OCI-M2 (cell line): ENCODE measurements around the gene MRPL20.

Experiments
- DNase-seq: peaks from one replicate; lab custom pipeline; 2025; ENCODE audit not compliant: unreplicated experiment; lab: John Stamatoyannopoulos, UW

MRPL20 gene

GRCh38 chr1:1365875-1366698 lies 41.0 kb downstream of the MRPL20 start:
- DNase-seq = no peak

- DNase-seq = no peak
Observed at GRCh38 chr1:1364266-1364665, 42.8 kb downstream of the MRPL20 start.

- no peak for DNase-seq
Observed at GRCh38 chr1:1361982-1362423, 45.1 kb downstream of the MRPL20 start.

GRCh38 chr1:1361233-1361981 lies 45.7 kb downstream of the MRPL20 start:
- no peak for DNase-seq

GRCh38 chr1:1360506-1361169 lies 46.5 kb downstream of the MRPL20 start:
- DNase-seq = no peak

GRCh38 chr1:1359664-1360468 lies 47.2 kb downstream of the MRPL20 start:
- DNase-seq = no peak

GRCh38 chr1:1359308-1359663 lies 47.8 kb downstream of the MRPL20 start:
- no peak for DNase-seq

- no peak for DNase-seq
Observed at GRCh38 chr1:1358433-1359271, 48.4 kb downstream of the MRPL20 start, which contains the start of gene MXRA8. Gene MXRA8, minus strand, starts transcription at chr1:1358555. Its CDS starts 51 bp downstream, at chr1:1358504.

- no peak for DNase-seq
Observed at GRCh38 chr1:1357871-1358432, 49.1 kb downstream of the MRPL20 start.

- DNase-seq = no peak
Observed at GRCh38 chr1:1356796-1357401, 50.2 kb downstream of the MRPL20 start.

GRCh38 chr1:1356166-1356795 lies 50.8 kb downstream of the MRPL20 start:
- no peak for DNase-seq

GRCh38 chr1:1355416-1355815 lies 51.7 kb downstream of the MRPL20 start:
- no peak for DNase-seq

- DNase-seq = no peak
Observed at GRCh38 chr1:1354271-1355247, 52.5 kb downstream of the MRPL20 start.

- no peak for DNase-seq
Observed at GRCh38 chr1:1353389-1354151, 53.5 kb downstream of the MRPL20 start.

GRCh38 chr1:1352786-1353388 lies 54.2 kb downstream of the MRPL20 start:
- DNase-seq = no peak
